SW480 (cell line): ENCODE measurements around the gene KIAA1328.

ENCODE experiments used
- DNase-seq: peaks from one replicate; pipeline ENCODE4 v3.0.0-alpha.2; 2016; ENCODE audit warnings: low spot score

KIAA1328 gene

GRCh38 chr18:36950960-36951359, 122.0 kb downstream of the KIAA1328 start:
- DNase-seq: no peak

DNA sequence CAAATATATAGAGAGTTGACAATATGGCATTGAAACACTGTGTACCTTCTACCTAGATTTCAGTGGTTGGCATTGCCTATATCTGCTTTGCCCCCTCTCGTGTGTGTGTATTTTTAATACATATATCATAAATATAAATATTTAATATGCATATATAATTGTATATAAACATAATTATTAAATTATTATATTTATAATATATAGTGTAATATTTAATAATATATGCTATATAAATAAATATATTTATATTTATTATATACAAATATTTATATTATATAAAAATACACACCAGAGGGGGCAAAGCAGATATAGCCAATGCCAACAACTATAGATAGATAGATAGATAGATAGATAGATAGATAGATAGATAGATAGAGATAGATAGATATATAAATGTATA, 124.1 kb downstream of the KIAA1328 start:
- no peak for DNase-seq

GRCh38 chr18:36960038-36960437, 131.1 kb downstream of the KIAA1328 start:
- no peak for DNase-seq

DNA sequence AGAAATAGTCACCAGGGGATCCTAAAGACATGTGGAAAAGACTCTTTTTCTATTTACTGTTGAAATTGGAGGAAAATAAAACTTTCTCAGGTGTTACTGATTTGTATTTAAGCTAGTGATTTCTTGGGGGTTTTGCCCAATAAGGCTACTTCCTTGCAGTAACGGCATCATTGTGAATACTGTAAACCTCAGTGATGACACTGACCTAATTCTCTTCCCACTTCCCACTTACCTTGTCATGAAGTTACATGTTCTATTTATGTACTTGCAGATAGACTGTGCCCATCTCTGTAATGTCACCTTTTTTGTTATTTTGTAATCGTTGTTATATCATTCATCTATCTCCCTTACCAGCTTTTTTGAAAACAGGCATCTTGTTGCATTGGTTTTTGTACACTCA, 134.5 kb downstream of the KIAA1328 start:
- no peak for DNase-seq

- no peak for DNase-seq
Observed at GRCh38 chr18:36974686-36975085, 145.8 kb downstream of the KIAA1328 start.

- DNase-seq: no peak
Observed at GRCh38 chr18:36977121-36977520, 148.2 kb downstream of the KIAA1328 start.

GRCh38 chr18:36993068-36993467, 164.1 kb downstream of the KIAA1328 start:
- DNase-seq: no peak

GRCh38 chr18:37006742-37007141, 177.8 kb downstream of the KIAA1328 start:
- no peak for DNase-seq

GRCh38 chr18:37012452-37012851, 183.5 kb downstream of the KIAA1328 start:
- no peak for DNase-seq

DNA sequence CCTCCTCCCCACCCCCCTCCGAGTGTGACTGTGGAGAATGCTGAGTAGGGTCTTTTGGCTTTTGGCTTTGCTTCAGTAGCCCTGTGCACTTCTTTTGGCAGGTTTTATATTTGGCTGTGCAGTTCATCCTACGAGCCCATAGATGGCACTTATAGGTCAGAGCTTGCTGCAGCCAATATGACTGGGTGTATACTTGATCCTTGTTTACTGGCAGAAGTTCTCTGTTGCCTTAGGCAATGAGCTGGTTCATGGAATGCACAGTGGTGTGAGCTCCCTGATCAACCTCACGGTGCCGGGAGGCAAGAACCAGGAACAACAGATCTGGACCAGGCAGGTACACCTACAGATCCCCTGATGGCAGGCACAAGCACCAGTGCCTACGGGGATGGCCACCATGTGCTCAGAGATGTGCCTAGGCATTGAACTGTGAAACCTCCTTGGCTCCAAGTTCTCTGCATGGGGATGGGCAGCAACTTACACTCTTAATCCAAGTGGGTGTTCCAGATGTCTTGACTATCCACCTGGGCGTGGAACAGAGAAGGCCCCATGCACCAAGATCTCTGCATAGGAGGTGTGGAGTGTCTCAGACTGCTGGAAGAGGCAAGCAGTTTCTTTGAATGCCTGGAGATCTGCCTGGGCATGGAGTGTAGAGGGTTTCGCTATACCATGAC, 190.4 kb downstream of the KIAA1328 start:
- DNase-seq: no peak

GRCh38 chr18:37033419-37033818, 204.5 kb downstream of the KIAA1328 start:
- DNase-seq: no peak

GRCh38 chr18:37042381-37042780, 213.5 kb downstream of the KIAA1328 start:
- DNase-seq: no peak

DNA sequence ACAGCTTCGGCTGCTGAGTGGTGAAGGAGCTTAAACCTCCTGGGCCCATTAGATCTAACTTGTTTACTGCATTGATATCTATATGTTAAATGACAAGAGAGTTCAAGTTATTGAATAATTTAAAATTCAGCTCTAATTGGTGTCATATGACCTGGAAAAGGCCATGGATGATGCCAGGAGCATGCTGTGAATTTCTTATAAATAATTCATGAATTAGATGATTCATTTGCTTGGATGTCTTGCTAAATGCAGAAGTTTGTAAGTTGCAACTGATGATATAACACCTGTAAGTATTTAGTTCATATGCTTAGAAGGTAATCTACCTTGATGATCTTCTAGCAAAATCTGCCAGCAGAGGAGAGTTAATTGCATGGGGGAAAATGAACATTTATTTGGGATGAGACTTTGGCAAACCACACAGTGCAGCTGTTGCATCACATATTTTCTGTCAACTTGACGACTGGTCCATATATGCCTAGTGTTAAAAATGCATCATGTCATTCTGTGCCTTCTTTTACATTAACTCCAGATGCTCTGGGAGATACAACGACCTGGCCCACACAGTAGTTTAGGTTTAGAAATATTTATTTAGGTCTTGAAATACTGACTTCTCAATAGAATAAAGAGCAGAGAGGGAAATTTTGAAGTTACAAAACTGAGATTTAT, 226.3 kb downstream of the KIAA1328 start:
- DNase-seq: no peak

GRCh38 chr18:37064187-37064586, 235.3 kb downstream of the KIAA1328 start:
- DNase-seq: no peak

GRCh38 chr18:37065254-37065653, 236.3 kb downstream of the KIAA1328 start:
- DNase-seq: no peak

- DNase-seq: no peak
Observed at GRCh38 chr18:37084912-37085311, 256.0 kb downstream of the KIAA1328 start.

GRCh38 chr18:37085362-37085761, 256.4 kb downstream of the KIAA1328 start:
- DNase-seq: no peak

GRCh38 chr18:37107748-37108522, 279.0 kb downstream of the KIAA1328 start:
- no peak for DNase-seq

GRCh38 chr18:37122877-37123276, 293.9 kb downstream of the KIAA1328 start:
- DNase-seq: no peak

DNA sequence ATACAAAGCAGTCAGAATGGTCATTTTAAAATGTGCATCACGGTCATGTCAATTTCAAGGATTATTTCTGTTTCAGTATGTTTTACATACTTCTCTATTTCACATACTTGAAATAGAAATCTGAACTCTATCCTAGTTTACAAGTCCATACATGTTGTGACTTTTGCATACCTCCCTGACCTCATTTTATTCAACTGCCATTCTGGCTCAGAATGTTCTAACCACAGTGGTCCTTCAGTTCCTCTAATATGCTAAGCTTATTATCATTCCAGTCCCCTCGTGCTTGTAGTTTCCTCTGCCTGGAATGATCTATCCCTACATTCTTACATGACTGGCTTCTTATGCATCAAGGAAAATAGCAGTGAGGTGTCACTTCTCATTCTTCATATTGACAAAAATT, 295.6 kb downstream of the KIAA1328 start:
- no peak for DNase-seq

DNA sequence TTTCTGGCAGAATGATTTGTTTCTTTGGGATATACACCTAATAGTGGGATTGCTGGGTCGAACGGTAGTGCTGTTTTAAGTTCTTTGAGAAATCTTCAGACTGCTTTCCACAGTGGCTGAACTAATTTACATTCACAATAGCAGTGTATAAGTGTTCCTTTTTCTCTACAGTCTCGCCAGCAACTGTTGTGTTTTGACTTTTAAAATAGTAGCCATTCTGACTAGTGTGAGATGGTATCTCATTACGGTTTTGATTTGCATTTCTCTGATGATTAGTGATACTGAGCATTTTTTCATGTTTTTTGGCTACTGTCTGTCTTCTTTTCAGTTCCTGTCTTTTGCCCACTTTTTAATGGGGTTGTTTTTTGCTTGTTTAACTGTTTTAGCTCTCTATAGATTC, 306.2 kb downstream of the KIAA1328 start:
- no peak for DNase-seq

GRCh38 chr18:37138456-37138855, 309.5 kb downstream of the KIAA1328 start:
- no peak for DNase-seq

- no peak for DNase-seq
Observed at GRCh38 chr18:37139876-37140275, 310.9 kb downstream of the KIAA1328 start.
